Upper lobe of left lung (tissue), 6 donors: Measurements from ENCODE around the gene NIN. TPM values are rescaled to one million over a fixed set of nuclear protein-coding genes. Genes with fewer than 3 reads are reported as not detected.

Experiments used
- ATAC-seq, 2 donors: fragments of 200-7000 bp; cut with Tn5 transposase; one replicate each; pipeline ENCODE4 v1.9.1; 2022; ENCODE audit warnings: mild to moderate bottlenecking in 2 of 2, moderate library complexity in 2 of 2; ENCODE audit not compliant: low FRiP score in 2 of 2
- DNase-seq, 2 donors: peaks; one replicate each; pipeline ENCODE4 v3.0.0-alpha.2; 2019 to 2020
- H3K27ac ChIP-seq, 4 donors: fragments of 200-600 bp; sonication (generic); one replicate each; pipeline ENCODE4 v1.5.1; 2016 to 2019
- H3K27me3 ChIP-seq, 4 donors: fragments of 200-600 bp; sonication (generic); one replicate each; pipeline ENCODE4 v1.5.1; 2017 to 2019
- H3K36me3 ChIP-seq, 4 donors: fragments of 200-600 bp; sonication (generic); one replicate each; pipeline ENCODE4 v1.5.1; 2016 to 2019
- H3K4me1 ChIP-seq, 4 donors: fragments of 200-600 bp; sonication (generic); one replicate each; pipeline ENCODE4 v1.5.1; 2018 to 2019
- H3K4me3 ChIP-seq, 4 donors: fragments of 200-600 bp; sonication (generic); one replicate each; pipeline ENCODE4 v1.5.1; 2017 to 2019; ENCODE audit warnings: mild to moderate bottlenecking in 2 of 4, moderate library complexity in 1 of 4
- H3K9me3 ChIP-seq, 4 donors: fragments of 200-600 bp; sonication (generic); one replicate each; pipeline ENCODE4 v1.5.1; 2018 to 2019
- EP300 ChIP-seq, 4 donors: sonication (generic); formaldehyde crosslinking; IDR thresholded peaks; one replicate each; pipeline ENCODE4 v1.5.1; 2017; ENCODE audit warnings: antibody characterized with exemption in 4 of 4, control low read depth in 2 of 4
- POLR2A ChIP-seq, 4 donors: fragments of 450-650 bp; IDR thresholded peaks; one replicate each; pipeline ENCODE4 v1.5.1; 2016 to 2017; ENCODE audit warnings: antibody characterized with exemption in 4 of 4, mild to moderate bottlenecking in 2 of 4
- POLR2AphosphoS5 ChIP-seq, 2 donors: sonication (generic); formaldehyde crosslinking; IDR thresholded peaks; one replicate each; pipeline ENCODE4 v1.5.1; 2017; ENCODE audit warnings: antibody characterized with exemption in 2 of 2
- WGBS, 2 donors: methylation state at CpG; one replicate each; pipeline ENCODE4 v1.1.5; 2017 to 2018; 5-methylcytosine and 5-hydroxymethylcytosine counted together
- total RNA-seq, 6 donors: library from RNA; depleted of rRNA in 4 of 6; stranded (reverse); fragments of >200 nt in 4 of 6; gene quantifications; one replicate each; pipeline versions ENCODE4 v1.1.0 to v1.2.1, GENCODE V29; 2016 to 2021
- TF ChIP-seq, protein P1 (sequence below), 6 experiments: fragments of 450-650 bp in 4 of 6; fragments of 200-600 bp in 2 of 6; sonication (generic) in 2 of 6; IDR thresholded peaks; one replicate each; pipeline ENCODE4 v1.5.1; 2016 to 2019; ENCODE audit warnings: antibody characterized with exemption in 6 of 6
- donor health status: DM: no; HTN: no; CAD: no; lungs with moderate emphysema.
- donor health status: DM: no; HTN: yes; CAD: no; lungs with severe emphysema.

Gene NIN
- total RNA-seq, 6 donors from 2014 or later, result 24.8 to 50.3 (median 42.2) TPM

DNA sequence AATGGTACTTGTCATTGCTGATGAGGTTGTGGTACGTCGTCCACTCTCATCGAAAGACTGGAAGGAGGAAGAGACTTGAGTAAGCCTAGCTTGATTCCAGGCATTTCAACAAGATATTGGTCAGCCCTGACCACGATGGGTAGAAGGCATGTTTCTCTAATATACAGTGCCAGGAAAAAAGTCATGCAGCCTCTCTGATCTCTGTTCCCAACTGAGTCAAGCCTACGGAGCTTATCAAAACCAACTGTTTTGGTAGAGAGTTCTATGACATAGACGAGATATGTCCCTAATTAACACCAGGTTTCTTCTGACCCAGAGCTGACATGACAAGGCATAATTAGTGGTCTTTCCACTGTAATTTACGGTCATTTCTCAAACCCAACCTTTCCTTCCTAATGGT, 58.5 kb downstream of the NIN start:
- Histone ChIP-seq H3K36me3 (peaks cover 7 to 72% (median 38%) of the 10 kb centered on the region in 4 donors), H3K4me3 (no peak overlapping the region)
- WGBS, 2 donors, result 82 to 85% methylated on average over 7 of the region's 7 CpGs

DNA sequence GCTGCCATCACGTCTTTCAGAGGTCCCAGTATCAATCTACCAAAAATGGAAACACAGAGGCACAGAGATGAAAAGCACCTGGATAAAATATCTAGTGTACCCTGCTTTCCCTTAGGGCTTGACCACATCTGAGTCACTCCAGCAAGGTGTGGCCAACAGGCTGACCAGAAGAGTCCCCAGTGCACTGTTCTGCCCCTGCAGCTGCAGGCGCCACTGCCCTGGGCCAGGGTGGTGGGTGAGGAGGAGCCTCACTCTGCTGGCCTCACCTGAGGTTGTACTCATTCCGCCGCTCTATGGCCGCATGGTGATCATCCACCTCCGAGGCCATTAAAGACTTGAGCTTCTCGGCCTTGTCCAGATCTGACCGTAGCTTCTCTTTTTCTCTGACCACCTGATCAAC, 60.4 kb downstream of the NIN start:
- Histone ChIP-seq H3K27ac (no peak overlapping the region), H3K4me3 (no peak overlapping the region)

More for the DNA sequence above, 58.5 kb downstream of the NIN start:
- Histone ChIP-seq H3K4me1 (no peaks in the 10 kb centered on the region), H3K9me3 (no peaks in the 10 kb centered on the region), H3K27ac (no peak overlapping the region), H3K27me3 (no peaks in the 10 kb centered on the region)
- TF ChIP-seq EP300 (IDR thresholded peaks at IDR 0.05), result no peak
- TF ChIP-seq, protein P1, sequence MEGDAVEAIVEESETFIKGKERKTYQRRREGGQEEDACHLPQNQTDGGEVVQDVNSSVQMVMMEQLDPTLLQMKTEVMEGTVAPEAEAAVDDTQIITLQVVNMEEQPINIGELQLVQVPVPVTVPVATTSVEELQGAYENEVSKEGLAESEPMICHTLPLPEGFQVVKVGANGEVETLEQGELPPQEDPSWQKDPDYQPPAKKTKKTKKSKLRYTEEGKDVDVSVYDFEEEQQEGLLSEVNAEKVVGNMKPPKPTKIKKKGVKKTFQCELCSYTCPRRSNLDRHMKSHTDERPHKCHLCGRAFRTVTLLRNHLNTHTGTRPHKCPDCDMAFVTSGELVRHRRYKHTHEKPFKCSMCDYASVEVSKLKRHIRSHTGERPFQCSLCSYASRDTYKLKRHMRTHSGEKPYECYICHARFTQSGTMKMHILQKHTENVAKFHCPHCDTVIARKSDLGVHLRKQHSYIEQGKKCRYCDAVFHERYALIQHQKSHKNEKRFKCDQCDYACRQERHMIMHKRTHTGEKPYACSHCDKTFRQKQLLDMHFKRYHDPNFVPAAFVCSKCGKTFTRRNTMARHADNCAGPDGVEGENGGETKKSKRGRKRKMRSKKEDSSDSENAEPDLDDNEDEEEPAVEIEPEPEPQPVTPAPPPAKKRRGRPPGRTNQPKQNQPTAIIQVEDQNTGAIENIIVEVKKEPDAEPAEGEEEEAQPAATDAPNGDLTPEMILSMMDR (IDR thresholded peaks at IDR 0.05), result no peak
- no peak for TF ChIP-seq POLR2A (IDR thresholded peaks at IDR 0.05)
- TF ChIP-seq POLR2AphosphoS5 (IDR thresholded peaks at IDR 0.05), result no peak
- peak in 1 of 2 donors; percentile 46 for ATAC-seq
- no peak for DNase-seq

DNA sequence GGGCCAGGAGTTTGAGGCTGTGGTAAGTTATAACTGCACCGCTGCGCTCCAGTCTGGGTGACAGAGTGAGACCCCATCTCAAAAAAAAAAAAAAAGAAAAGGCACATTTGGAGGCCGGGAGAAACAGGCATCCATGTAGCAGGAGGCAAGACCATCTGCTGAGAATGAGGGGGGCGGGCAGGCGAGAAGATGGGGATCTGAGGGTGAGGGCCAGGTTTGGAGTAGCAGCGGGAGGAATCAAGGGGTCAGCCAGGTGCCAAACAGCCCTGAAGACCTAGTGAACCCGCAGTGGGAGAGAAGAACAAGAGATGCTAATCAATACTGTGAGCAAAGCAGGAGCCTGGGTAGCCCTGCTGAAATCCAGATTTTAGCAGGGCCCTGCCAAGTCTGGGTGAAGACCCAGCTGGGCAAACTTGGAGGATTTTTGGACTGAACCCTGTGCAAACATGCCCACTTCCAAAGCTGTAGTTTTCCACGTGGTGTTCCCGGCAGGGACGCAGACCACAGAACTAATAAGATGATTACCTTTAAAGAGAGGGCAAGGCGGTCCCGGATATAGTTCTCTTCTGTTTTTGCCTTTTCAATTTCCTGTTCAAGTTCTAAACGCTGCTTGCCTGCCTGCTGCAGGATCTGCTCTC, 61.0 kb downstream of the NIN start:
- no peaks in the 10 kb centered on the region for H3K4me1 ChIP-seq
- TF ChIP-seq, protein P1 (IDR thresholded peaks at IDR 0.05), result no peak
- TF ChIP-seq EP300 (IDR thresholded peaks at IDR 0.05), result no peak
- no peak for TF ChIP-seq POLR2A (IDR thresholded peaks at IDR 0.05)
- no peak for TF ChIP-seq POLR2AphosphoS5 (IDR thresholded peaks at IDR 0.05)
- H3K27ac ChIP-seq, result no peak overlapping the region
- ATAC-seq, result no peak
- no peak overlapping the region for H3K4me3 ChIP-seq
- no peaks in the 10 kb centered on the region for H3K9me3 ChIP-seq
- H3K36me3 ChIP-seq, result peaks cover 11 to 77% (median 43%) of the 10 kb centered on the region in 4 donors
- H3K27me3 ChIP-seq, result no peaks in the 10 kb centered on the region
- DNase-seq, result no peak
- WGBS, 2 donors, result 86 to 88% methylated on average over 13 of the region's 13 CpGs

More for the DNA sequence above, 60.4 kb downstream of the NIN start:
- WGBS, 2 donors, result 97 to 98% methylated on average over 8 of the region's 8 CpGs
- H3K9me3 ChIP-seq, result no peaks in the 10 kb centered on the region
- DNase-seq, result peak in 1 of 2 donors; percentile 37
- ATAC-seq, result no peak
- H3K27me3 ChIP-seq, result no peaks in the 10 kb centered on the region
- H3K4me1 ChIP-seq, result no peaks in the 10 kb centered on the region
- no peak for TF ChIP-seq POLR2A (IDR thresholded peaks at IDR 0.05)
- no peak for TF ChIP-seq EP300 (IDR thresholded peaks at IDR 0.05)
- no peak for TF ChIP-seq POLR2AphosphoS5 (IDR thresholded peaks at IDR 0.05)
- TF ChIP-seq, protein P1 (IDR thresholded peaks at IDR 0.05), result no peak
- peaks cover 11 to 72% (median 43%) of the 10 kb centered on the region in 4 donors for H3K36me3 ChIP-seq

DNA sequence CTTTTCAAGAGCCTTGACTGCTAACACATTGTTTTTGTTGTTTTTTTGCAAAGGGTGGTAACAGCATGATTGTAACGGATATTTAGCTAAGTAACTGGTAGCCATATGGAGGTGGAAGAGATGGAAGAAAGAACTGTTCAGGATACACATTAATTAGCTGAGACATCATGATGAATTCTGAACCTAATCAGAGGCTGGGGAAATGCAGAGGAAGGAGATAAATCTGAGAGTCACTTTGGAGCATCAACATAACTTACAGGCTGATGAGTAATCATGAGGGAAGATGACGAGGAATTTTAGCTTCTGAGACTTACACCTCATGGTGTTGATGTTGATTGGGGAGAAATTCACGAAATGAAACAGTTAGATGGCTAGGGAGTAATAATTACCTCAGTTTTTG, 62.3 kb downstream of the NIN start:
- DNase-seq, result no peak
- Histone ChIP-seq H3K36me3 (peaks cover 11 to 76% (median 47%) of the 10 kb centered on the region in 4 donors), H3K4me3 (no peak overlapping the region), H3K27ac (no peak overlapping the region), H3K9me3 (no peaks in the 10 kb centered on the region), H3K4me1 (no peaks in the 10 kb centered on the region), H3K27me3 (no peaks in the 10 kb centered on the region)
- WGBS, 2 donors, result 92 to 96% methylated on average over 3 of the region's 3 CpGs
- TF ChIP-seq EP300 (IDR thresholded peaks at IDR 0.05) (no peak), POLR2AphosphoS5 (IDR thresholded peaks at IDR 0.05) (no peak), POLR2A (IDR thresholded peaks at IDR 0.05) (no peak)
- TF ChIP-seq, protein P1 (IDR thresholded peaks at IDR 0.05), result no peak
- ATAC-seq, result no peak
